Measurements from ENCODE around the gene NME7. TPM values are rescaled to one million over a fixed set of nuclear protein-coding genes. Genes with fewer than 3 reads are reported as not detected.

Gene NME7
- total RNA-seq, 4 donors from 2014 or later, result 14.1 to 42.6 (median 25.0) TPM

DNA sequence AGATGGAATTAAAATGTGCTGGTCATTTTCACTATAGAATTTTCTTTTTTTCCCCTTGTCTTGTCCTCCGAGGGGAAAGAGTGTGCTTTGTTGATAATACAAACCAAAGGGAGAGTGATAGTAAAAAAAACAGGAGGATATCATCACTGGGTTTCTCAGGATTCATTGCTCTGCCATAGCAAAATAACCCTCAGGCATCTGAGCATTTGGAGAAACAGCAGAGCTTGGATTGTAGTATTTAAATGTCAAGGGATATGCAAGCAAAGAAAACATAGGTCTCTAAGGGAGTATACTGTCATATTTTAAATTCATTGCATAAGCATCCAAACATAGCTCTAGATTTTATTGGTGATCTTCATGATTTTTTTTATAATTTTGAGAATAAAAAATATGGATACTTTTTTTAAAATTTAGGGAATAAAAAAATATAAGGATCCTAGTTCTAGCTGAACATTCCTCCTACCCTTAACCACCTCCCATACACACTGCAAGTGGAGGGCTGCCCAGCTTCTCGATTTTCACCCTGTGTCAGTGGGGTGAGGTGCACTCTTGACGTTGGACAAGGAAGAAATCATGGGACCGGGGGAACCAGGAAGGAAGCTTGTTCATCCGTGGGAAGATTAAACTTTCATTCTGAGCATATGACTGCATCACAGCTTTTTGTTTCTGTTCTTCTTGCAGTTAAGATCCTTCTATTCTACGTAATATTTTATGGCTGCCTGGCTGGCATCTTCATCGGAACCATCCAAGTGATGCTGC lies 256.7 kb downstream of the NME7 start:
- DNase-seq, result no peak
- Histone ChIP-seq H3K4me3 (peak overlapping the region; percentile 56 to 58), H3K9me3 (no peaks in the 10 kb centered on the region), H3K36me3 (no peaks in the 10 kb centered on the region), H3K4me1 (peaks cover 0 to 2% of the 10 kb centered on the region in 2 donors), H3K27ac (peak overlapping the region; percentile 82 to 84), H3K27me3 (no peaks in the 10 kb centered on the region)
- intact Hi-C loops (cut with DNase I; ENCODE audit: low total_unique reads), result no loop called here
- TF ChIP-seq POLR2A (IDR thresholded peaks at IDR 0.05), result no peak
- TF ChIP-seq, protein P1, sequence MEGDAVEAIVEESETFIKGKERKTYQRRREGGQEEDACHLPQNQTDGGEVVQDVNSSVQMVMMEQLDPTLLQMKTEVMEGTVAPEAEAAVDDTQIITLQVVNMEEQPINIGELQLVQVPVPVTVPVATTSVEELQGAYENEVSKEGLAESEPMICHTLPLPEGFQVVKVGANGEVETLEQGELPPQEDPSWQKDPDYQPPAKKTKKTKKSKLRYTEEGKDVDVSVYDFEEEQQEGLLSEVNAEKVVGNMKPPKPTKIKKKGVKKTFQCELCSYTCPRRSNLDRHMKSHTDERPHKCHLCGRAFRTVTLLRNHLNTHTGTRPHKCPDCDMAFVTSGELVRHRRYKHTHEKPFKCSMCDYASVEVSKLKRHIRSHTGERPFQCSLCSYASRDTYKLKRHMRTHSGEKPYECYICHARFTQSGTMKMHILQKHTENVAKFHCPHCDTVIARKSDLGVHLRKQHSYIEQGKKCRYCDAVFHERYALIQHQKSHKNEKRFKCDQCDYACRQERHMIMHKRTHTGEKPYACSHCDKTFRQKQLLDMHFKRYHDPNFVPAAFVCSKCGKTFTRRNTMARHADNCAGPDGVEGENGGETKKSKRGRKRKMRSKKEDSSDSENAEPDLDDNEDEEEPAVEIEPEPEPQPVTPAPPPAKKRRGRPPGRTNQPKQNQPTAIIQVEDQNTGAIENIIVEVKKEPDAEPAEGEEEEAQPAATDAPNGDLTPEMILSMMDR (IDR thresholded peaks at IDR 0.05), result no peak

DNA sequence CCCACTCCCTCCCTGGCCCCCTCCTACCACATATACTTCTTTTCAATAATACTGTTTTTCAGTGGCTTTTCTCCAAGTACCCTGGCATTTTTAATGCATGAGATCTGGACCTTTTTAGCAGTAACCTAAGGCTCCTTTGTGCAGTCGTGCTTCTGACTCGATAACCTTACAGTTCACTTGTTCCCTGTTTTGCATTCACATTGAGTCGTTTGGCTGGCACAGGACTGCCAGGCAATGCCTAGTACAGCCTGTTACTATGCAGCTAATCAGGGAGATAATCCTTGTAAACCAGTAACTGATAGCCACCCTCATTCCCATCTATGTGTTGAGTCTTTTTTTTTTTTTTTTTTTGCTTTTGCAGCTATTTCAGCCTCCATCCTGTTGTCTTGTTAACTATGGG lies 257.4 kb downstream of the NME7 start:
- Histone ChIP-seq H3K4me3 (peak overlapping the region; percentile 56 to 58), H3K27me3 (no peaks in the 10 kb centered on the region), H3K9me3 (no peaks in the 10 kb centered on the region), H3K36me3 (no peaks in the 10 kb centered on the region), H3K27ac (peak overlapping the region; percentile 82 to 84), H3K4me1 (no peaks in the 10 kb centered on the region)
- intact Hi-C loops (cut with DNase I; ENCODE audit: low total_unique reads), result no loop called here
- no peak for TF ChIP-seq POLR2A (IDR thresholded peaks at IDR 0.05)
- TF ChIP-seq, protein P1 (IDR thresholded peaks at IDR 0.05), result no peak
- DNase-seq, result no peak

DNA sequence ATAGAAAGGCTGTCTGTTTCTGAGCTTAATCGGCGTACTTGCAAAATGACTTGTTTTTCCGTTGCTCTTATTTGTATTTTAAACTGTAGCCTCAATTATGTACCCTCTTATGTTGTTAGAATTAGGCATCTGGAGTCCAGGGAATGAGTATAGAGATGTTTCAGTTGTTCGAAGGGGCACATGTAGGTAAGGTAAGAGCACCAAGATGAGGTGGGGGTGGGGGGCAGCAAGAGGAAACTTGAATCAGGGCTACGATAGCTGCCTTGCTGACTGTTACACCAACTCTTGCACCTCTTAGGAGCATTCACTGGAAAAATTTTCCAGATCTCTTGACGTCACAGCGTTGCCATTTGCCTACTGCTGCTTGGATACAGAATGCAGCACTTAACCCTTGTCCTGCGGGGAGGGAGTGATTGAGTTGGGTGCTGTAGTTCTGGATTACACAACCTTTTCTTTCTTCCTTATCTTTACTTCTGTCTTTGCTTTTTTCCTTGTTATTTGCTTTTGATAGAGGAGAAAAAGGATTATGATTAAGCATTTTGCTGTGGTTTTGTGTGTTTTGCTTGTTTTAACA lies 257.9 kb downstream of the NME7 start:
- intact Hi-C loops (cut with DNase I; ENCODE audit: low total_unique reads), result no loop called here
- peak overlapping the region; percentile 56 to 58 for H3K4me3 ChIP-seq
- no peaks in the 10 kb centered on the region for H3K27me3 ChIP-seq
- no peaks in the 10 kb centered on the region for H3K4me1 ChIP-seq
- H3K9me3 ChIP-seq, result no peaks in the 10 kb centered on the region
- H3K36me3 ChIP-seq, result no peaks in the 10 kb centered on the region
- TF ChIP-seq, protein P1 (IDR thresholded peaks at IDR 0.05), result no peak
- TF ChIP-seq POLR2A (IDR thresholded peaks at IDR 0.05), result no peak
- peak; percentile 53 to 79 for DNase-seq
- peak overlapping the region; percentile 82 to 84 for H3K27ac ChIP-seq

DNA sequence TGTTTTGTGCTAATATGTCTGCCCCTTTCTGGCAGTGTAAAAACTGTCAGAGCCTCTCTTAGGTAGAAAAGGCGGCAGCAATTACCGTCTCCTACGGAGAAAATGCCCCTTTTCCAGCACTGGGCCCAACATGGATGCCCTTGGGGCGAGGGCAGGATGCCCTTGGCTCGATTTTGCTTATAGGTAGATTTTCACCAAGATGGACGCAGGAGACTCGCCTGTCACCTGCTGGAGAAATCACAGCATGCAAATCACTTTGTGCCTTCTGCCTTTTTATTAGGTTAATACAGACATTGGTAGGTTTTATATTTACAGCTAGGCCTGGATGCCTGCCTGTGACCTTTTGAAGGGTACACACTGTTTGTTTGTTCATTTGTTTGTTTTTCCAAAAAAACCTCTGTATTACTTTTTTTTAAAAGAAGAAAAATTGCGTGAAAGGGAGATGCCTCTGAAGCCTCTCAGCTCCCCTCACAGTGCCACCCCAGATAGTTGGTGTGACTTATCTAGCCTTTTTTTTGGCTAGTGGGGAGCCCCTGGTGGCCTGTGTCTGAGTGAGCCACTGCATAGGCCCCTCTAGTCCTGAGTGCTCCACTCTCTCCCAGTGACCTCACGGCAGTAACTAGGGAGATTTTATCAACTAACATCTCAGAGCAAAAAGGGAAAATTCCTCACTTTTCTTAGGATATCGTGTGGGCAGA lies 258.6 kb downstream of the NME7 start:
- TF ChIP-seq POLR2A (IDR thresholded peaks at IDR 0.05), result no peak
- TF ChIP-seq, protein P1 (IDR thresholded peaks at IDR 0.05), result peak in 1 of 4 experiments; percentile 25
- Histone ChIP-seq H3K36me3 (no peaks in the 10 kb centered on the region), H3K27ac (peak overlapping the region; percentile 82 to 84), H3K9me3 (no peaks in the 10 kb centered on the region), H3K4me1 (no peaks in the 10 kb centered on the region), H3K27me3 (no peaks in the 10 kb centered on the region), H3K4me3 (peak overlapping the region; percentile 56 to 58)
- intact Hi-C loops (cut with DNase I; ENCODE audit: low total_unique reads), result no loop called here
- DNase-seq, result no peak

DNA sequence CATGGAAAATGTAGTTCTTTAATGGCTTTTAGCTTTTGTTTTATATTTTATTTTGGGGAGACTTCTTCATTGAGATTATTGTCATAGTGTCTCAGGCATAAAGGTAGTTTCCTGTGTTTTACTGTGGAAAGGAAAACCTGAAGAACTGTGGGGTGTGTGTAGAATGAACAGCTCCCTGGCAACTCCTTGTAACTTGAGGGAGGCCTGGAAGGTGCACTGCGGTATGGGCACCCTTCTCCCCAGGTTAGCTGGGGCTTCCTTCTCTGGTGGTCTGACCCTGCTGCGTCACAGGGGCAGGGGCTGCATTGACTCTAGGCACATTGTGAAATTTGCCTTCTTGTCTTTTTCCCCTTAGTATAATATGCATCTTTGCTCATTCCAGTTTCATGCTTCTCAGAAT lies 259.4 kb downstream of the NME7 start:
- DNase-seq, result no peak

More for the DNA sequence above, 259.4 kb downstream of the NME7 start:
- TF ChIP-seq POLR2A (IDR thresholded peaks at IDR 0.05), result no peak
- TF ChIP-seq, protein P1 (IDR thresholded peaks at IDR 0.05), result no peak
- no peaks in the 10 kb centered on the region for H3K27me3 ChIP-seq
- H3K9me3 ChIP-seq, result no peaks in the 10 kb centered on the region
- no peaks in the 10 kb centered on the region for H3K36me3 ChIP-seq
- peak overlapping the region; percentile 82 to 84 for H3K27ac ChIP-seq
- intact Hi-C loops (cut with DNase I; ENCODE audit: low total_unique reads), result no loop called here
- peak overlapping the region; percentile 56 to 58 for H3K4me3 ChIP-seq
- H3K4me1 ChIP-seq, result no peaks in the 10 kb centered on the region
